Epithelial cell of esophagus (primary cell): ENCODE measurements around the gene LRRFIP2.

Source experiments
- DNase-seq: peaks from one replicate; pipeline ENCODE4 v3.0.0; 2010; ENCODE audit warnings: low read depth
- H3K4me3 ChIP-seq: 2 replicates; pipeline ENCODE4 v1.5.1; 2011; ENCODE audit warnings: mild to moderate bottlenecking, low read length, control low read depth
- TF ChIP-seq, protein P1 (sequence below): IDR thresholded peaks from 2 replicates; pipeline ENCODE4 v1.5.1; 2011; ENCODE audit warnings: low read depth, mild to moderate bottlenecking, low read length, control low read depth, inconsistent platforms; ENCODE audit not compliant: insufficient read depth; ENCODE audit errors: missing control alignments

LRRFIP2 gene

DNA sequence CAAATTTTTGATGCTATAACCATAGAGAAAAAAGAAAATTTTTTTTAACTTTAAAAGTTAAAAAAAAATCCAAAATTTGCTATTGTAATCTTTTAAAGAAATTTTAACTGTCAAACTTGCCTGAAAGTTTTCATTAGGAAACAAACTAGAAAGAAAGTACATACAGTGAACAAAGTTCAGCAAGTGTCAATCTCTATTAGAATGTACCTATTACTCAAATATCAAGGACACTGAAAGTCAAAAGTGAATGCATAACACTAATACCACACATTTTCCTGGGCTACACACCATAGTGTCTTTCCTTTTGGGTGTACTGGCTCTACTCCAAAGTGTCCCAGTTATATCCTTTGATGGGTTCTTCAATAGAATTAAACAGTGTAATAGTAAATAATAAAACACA is 56.8 kb downstream of the LRRFIP2 start:
- TF ChIP-seq, protein P1, sequence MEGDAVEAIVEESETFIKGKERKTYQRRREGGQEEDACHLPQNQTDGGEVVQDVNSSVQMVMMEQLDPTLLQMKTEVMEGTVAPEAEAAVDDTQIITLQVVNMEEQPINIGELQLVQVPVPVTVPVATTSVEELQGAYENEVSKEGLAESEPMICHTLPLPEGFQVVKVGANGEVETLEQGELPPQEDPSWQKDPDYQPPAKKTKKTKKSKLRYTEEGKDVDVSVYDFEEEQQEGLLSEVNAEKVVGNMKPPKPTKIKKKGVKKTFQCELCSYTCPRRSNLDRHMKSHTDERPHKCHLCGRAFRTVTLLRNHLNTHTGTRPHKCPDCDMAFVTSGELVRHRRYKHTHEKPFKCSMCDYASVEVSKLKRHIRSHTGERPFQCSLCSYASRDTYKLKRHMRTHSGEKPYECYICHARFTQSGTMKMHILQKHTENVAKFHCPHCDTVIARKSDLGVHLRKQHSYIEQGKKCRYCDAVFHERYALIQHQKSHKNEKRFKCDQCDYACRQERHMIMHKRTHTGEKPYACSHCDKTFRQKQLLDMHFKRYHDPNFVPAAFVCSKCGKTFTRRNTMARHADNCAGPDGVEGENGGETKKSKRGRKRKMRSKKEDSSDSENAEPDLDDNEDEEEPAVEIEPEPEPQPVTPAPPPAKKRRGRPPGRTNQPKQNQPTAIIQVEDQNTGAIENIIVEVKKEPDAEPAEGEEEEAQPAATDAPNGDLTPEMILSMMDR = no peak
- no peak for DNase-seq

DNA sequence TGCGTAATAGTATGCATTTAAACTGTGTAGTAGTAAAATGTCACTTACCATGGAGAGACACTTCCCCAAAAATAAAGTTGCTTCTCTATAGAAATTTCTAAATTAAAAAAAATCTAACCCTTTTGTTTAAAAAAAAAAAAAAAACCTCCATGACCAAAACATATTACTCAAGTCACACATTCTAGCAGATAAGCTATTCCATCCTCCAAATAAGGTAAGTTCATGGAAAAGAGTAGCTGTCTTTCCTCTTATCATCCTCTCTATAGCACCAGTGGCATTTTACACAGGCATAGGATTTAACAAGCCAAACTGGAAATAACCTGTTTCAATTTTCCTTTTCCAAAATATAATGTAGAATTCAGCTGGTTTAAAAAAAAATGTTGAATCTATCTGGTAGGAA is 57.4 kb downstream of the LRRFIP2 start:
- TF ChIP-seq, protein P1 = no peak
- no peak for DNase-seq

More for the DNA sequence above, 56.8 kb downstream of the LRRFIP2 start:
- no peak overlapping the region for H3K4me3 ChIP-seq

DNA sequence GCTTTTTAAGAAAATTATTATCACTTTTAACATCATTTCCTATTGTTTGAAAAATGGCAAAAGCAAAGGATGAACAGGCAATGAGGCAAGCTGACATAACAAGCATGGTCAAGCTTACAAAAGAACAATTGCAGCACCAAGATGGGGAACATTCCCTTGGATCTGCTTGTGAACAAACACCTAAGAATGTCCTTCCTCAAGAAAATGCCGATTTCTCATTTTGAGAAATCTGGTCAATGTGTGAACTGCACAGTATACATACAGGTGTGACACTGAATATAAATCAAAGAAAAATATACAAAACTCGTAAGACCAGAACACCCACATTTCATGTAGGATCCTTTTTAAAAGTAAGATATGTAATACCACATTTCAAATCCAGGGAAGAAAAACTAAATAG is 58.9 kb downstream of the LRRFIP2 start:
- no peak overlapping the region for H3K4me3 ChIP-seq
- DNase-seq = peak; percentile 81
- TF ChIP-seq, protein P1 = no peak

More for the DNA sequence above, 57.4 kb downstream of the LRRFIP2 start:
- no peak overlapping the region for H3K4me3 ChIP-seq

DNA sequence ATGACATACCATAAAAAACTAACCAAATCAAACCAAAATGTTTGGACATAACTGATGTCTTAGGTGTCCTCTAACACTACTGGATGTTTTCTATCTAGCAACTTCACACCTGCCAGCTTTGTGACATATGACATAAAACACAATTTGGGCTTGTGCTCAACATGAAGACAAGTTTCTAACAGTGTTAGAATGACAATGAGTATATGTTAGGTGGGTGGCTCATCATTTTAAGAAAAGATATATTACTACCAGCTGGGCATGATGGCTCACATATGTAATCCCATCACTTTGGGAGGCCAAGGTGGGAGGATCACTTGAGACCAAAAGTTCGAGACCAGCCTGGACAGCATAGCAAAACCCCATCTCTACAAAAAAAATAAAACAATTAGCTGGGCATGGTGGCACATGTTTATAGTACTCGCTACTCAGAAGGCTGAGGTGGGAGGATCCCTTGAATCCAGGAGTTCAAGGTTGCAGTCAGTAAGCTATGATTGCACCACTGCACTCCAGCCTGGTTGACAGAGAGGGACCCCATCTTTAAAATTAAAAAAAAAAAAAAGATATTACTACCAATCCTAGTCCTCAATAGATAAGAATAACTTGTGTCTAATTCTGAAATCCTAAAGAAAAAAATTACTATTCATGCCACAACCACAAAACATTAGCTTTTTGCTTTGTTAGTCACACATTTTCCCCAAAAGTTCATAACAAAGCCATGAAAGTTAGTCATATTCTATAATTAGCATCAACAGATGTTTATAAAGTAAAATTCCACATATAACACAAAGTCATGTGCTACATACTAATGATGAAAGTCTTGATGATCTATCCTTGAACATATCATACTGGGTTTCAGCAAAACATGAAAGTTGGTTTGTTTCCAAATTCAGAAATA is 59.9 kb downstream of the LRRFIP2 start:
- TF ChIP-seq, protein P1 = no peak
- DNase-seq = peak; percentile 53
- no peak overlapping the region for H3K4me3 ChIP-seq

DNA sequence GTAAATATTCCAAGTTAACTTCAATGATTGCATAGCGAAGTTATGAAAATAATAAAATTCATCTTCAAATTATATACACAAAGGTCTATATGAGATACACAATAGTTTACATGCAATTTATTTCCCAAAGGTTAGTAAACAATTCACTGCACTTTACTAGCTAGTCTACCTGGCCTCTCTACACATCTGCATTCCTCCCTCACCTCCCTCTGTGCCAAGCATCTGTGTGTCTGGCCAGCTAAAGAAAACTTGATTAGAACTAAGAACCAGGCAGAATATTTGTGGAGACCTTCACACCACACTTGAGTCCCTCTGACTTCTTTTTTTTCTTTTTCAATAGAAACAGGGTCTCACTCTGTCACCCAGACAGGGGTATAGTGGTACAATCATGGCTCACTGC is 61.4 kb downstream of the LRRFIP2 start:
- DNase-seq = no peak
- TF ChIP-seq, protein P1 = no peak
- H3K4me3 ChIP-seq = no peak overlapping the region

DNA sequence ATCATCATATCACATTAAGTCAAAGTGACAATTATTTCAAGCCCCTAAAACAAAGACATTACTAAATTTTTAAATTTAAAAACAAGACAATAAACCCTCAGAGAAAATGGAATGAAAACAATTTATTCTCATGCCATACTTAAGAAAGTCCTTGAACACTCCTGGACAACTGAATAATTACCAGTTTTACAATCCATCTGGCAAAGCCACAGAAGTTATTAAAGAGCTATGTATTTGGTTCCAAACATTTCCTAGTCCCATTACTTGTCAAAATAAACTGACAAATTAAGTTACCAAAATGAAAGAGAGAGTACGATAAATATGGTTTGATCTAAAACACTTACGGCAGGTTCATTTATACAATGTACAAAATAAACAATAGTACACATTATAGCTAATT is 63.2 kb downstream of the LRRFIP2 start:
- TF ChIP-seq, protein P1 = no peak
- no peak overlapping the region for H3K4me3 ChIP-seq
- no peak for DNase-seq
